Esophagus squamous epithelium (tissue), 4 donors: Measurements from ENCODE around the gene UBE2G2.

ENCODE experiments used
- CTCF ChIP-seq, 6 experiments: fragments of 450-650 bp in 4 of 6; fragments of 200-600 bp in 2 of 6; sonication (generic) in 2 of 6; IDR thresholded peaks; one replicate each; pipeline ENCODE4 v1.5.1; 2016 to 2019; ENCODE audit warnings: antibody characterized with exemption in 6 of 6, mild to moderate bottlenecking in 4 of 6, moderate library complexity in 4 of 6
- POLR2A ChIP-seq, 4 donors: fragments of 450-650 bp; IDR thresholded peaks; one replicate each; pipeline ENCODE4 v1.6.1; 2017; ENCODE audit warnings: antibody characterized with exemption in 4 of 4, mild to moderate bottlenecking in 4 of 4, moderate library complexity in 3 of 4

- TF ChIP-seq CTCF (IDR thresholded peaks at IDR 0.05) (no peak), POLR2A (IDR thresholded peaks at IDR 0.05) (no peak)
These were observed 3.6 kb upstream of the UBE2G2 start for GRCh38 chr21:44805226-44805625.
